Measurements from ENCODE around the gene LIPC.

DNA sequence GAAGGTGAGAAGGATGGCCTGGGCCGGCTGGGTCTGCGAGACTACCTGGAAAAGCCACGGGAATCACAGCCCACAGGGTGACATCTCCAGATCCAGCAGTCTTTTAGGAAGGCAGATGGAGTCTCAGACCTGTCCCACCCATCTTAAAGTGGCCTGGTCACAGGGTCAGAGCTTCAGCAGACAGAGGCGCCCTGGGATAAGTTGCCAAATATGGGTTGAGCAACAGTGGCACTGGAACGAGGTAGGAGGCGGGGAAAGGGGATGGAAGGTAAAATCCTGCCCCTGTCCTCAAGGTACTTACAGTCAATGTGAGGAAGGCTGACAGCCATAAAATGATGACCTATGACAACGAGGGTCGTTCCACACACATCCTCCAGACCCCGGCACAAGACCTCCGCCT is 80.7 kb downstream of the LIPC start:
- no peak for TF ChIP-seq POLR2A (IDR thresholded peaks at IDR 0.05)
- TF ChIP-seq CTCF (IDR thresholded peaks at IDR 0.05 in 4 of 5, conservative IDR thresholded peaks at IDR 0.05 in 1 of 5) = no peak
